Ovary (tissue), 3 donors: ENCODE data around the gene SMTNL1.

ENCODE experiments used
- CTCF ChIP-seq, 3 donors: fragments of 450-650 bp in 2 of 3; fragments of 200-600 bp in 1 of 3; IDR thresholded peaks; one replicate each; pipeline versions ENCODE4 v1.5.1 to v1.8.0; 2016 to 2022; ENCODE audit warnings: antibody characterized with exemption in 3 of 3, mild to moderate bottlenecking in 1 of 3
- EP300 ChIP-seq: sonication (generic); formaldehyde crosslinking; IDR thresholded peaks from one replicate; pipeline ENCODE4 v1.6.1; 2017; ENCODE audit warnings: antibody characterized with exemption
- POLR2A ChIP-seq: fragments of 450-650 bp; IDR thresholded peaks from one replicate; pipeline ENCODE4 v1.6.1; 2017; ENCODE audit warnings: antibody characterized with exemption, mild to moderate bottlenecking, moderate library complexity
- donor health status: DM: no; HTN: no; CAD: no.

- TF ChIP-seq CTCF (IDR thresholded peaks at IDR 0.05) (no peak), POLR2A (no peak), EP300 (no peak)
Observed at GRCh38 chr11:57566905-57567514, 29.6 kb downstream of the SMTNL1 start.
